Stimulated activated CD8-positive, alpha-beta memory T cell treated with anti-CD3 and anti-CD28 coated beads, Interleukin-2, amount 100 ng/mL, for 48 hours (primary cell): Measurements from ENCODE around the gene ARAP1.

Source experiments
- DNase-seq, 2 donors: peaks; one replicate each; pipeline ENCODE4 v3.0.0-alpha.2; 2020; ENCODE audit warnings: low read depth in 2 of 2

Gene ARAP1

GRCh38 chr11:72658989-72659640 lies 93.1 kb downstream of the ARAP1 start:
- DNase-seq, result no peak

- no peak for DNase-seq
Observed at GRCh38 chr11:72657411-72658100, 94.7 kb downstream of the ARAP1 start.

GRCh38 chr11:72655896-72656464 lies 96.2 kb downstream of the ARAP1 start:
- no peak for DNase-seq

- DNase-seq, result no peak
Observed at GRCh38 chr11:72655014-72655413, 97.2 kb downstream of the ARAP1 start.

GRCh38 chr11:72653649-72654048 lies 98.6 kb downstream of the ARAP1 start:
- DNase-seq, result no peak

- DNase-seq, result no peak
Observed at GRCh38 chr11:72652873-72653630, 99.2 kb downstream of the ARAP1 start.

GRCh38 chr11:72652133-72652532 lies 100.1 kb downstream of the ARAP1 start:
- DNase-seq, result no peak

GRCh38 chr11:72649215-72649976 lies 102.8 kb downstream of the ARAP1 start:
- no peak for DNase-seq

GRCh38 chr11:72648384-72649136 lies 103.6 kb downstream of the ARAP1 start:
- no peak for DNase-seq

- DNase-seq, result no peak
Observed at GRCh38 chr11:72647882-72648281, 104.3 kb downstream of the ARAP1 start.

GRCh38 chr11:72646472-72646871 lies 105.7 kb downstream of the ARAP1 start:
- DNase-seq, result no peak

GRCh38 chr11:72646024-72646423 lies 106.2 kb downstream of the ARAP1 start:
- DNase-seq, result no peak

GRCh38 chr11:72643547-72643946 lies 108.7 kb downstream of the ARAP1 start:
- DNase-seq, result no peak

- peak; percentile 45 to 49 for DNase-seq
Observed at GRCh38 chr11:72642884-72643522, 109.2 kb downstream of the ARAP1 start.

- DNase-seq, result no peak
Observed at GRCh38 chr11:72642043-72642883, 109.9 kb downstream of the ARAP1 start.

- no peak for DNase-seq
Observed at GRCh38 chr11:72641522-72642042, 110.6 kb downstream of the ARAP1 start.

- no peak for DNase-seq
Observed at GRCh38 chr11:72639502-72640375, 112.5 kb downstream of the ARAP1 start.

- DNase-seq, result no peak
Observed at GRCh38 chr11:72637926-72638325, 114.3 kb downstream of the ARAP1 start.
